ENCODE results near the gene FAM200A.

GRCh38 chr7:99559175-99559915, 7.4 kb upstream of the FAM200A start:
- TF ChIP-seq CTCF (IDR thresholded peaks at IDR 0.05) (no peak), POLR2AphosphoS5 (IDR thresholded peaks at IDR 0.05) (no peak)
